ENCODE data around the gene ZMIZ1. TPM values are rescaled to one million over a fixed set of nuclear protein-coding genes. Genes with fewer than 3 reads are reported as not detected.

Gene ZMIZ1
- total RNA-seq, 6 donors from 2014 or later: 51.0 to 99.2 (median 91.8) TPM

DNA sequence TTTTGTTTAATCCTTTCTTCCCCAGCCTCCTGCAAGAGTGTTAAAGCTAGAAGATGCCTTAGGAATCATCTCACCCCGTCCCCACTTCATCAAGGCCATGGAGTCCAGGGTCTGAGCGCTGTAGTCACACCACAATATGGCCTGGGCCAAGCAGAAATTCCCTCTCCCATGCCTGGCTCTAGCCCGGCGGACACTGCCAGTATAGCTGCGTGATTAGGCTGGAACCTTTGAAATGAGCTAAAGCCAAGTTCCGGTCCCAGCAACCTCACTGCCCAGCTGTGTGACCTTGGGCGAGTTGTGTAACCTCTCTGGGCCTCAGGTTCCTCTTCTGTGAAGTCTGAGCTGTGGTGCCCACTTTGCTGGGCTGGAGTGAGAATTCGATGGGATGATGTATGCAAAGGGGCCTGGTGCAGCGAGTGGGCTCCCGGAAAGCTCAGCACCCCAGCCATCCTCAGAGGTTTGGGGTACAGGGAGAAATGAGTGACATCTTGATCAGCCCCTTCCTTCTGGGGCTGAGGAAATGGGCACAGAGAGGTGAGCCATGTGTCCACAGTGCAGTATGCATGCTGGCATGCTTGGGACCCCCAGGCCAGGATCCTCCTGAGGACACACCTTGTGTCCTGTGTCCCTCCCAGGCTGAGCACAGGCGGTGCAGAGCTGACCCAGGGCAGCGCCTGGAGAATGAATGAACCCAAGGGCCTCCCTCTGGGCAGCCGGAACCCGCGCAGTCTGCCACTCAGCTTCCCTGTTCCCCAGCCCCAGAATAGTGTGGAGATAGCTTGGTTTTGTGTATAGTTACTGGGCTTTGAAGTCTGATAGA, 118.6 kb downstream of the ZMIZ1 start:
- Histone ChIP-seq H3K4me3 (no peak overlapping the region), H3K9me3 (no peaks in the 10 kb centered on the region), H3K27ac (peak overlapping the region in 3 of 4 donors; percentile 66 to 83 (median 76)), H3K36me3 (peaks cover 0 to 10% (median 0%) of the 10 kb centered on the region in 4 donors), H3K27me3 (no peaks in the 10 kb centered on the region), H3K4me1 (peaks cover 92 to 100% (median 98%) of the 10 kb centered on the region in 4 donors)
- TF ChIP-seq, protein P1, sequence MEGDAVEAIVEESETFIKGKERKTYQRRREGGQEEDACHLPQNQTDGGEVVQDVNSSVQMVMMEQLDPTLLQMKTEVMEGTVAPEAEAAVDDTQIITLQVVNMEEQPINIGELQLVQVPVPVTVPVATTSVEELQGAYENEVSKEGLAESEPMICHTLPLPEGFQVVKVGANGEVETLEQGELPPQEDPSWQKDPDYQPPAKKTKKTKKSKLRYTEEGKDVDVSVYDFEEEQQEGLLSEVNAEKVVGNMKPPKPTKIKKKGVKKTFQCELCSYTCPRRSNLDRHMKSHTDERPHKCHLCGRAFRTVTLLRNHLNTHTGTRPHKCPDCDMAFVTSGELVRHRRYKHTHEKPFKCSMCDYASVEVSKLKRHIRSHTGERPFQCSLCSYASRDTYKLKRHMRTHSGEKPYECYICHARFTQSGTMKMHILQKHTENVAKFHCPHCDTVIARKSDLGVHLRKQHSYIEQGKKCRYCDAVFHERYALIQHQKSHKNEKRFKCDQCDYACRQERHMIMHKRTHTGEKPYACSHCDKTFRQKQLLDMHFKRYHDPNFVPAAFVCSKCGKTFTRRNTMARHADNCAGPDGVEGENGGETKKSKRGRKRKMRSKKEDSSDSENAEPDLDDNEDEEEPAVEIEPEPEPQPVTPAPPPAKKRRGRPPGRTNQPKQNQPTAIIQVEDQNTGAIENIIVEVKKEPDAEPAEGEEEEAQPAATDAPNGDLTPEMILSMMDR (IDR thresholded peaks at IDR 0.05): no peak
- no peak for TF ChIP-seq POLR2AphosphoS5 (IDR thresholded peaks at IDR 0.05)
- no peak for TF ChIP-seq POLR2A (IDR thresholded peaks at IDR 0.05)
- no peak for TF ChIP-seq EP300 (IDR thresholded peaks at IDR 0.05)
- DNase-seq: peak in 1 of 2 donors; percentile 42
- ATAC-seq (ENCODE audit: low FRiP score in 2 of 2): peak in 1 of 2 donors; percentile 34
- 88 to 89% methylated on average over 12 to 15 of the region's 15 CpGs for WGBS, 2 donors

DNA sequence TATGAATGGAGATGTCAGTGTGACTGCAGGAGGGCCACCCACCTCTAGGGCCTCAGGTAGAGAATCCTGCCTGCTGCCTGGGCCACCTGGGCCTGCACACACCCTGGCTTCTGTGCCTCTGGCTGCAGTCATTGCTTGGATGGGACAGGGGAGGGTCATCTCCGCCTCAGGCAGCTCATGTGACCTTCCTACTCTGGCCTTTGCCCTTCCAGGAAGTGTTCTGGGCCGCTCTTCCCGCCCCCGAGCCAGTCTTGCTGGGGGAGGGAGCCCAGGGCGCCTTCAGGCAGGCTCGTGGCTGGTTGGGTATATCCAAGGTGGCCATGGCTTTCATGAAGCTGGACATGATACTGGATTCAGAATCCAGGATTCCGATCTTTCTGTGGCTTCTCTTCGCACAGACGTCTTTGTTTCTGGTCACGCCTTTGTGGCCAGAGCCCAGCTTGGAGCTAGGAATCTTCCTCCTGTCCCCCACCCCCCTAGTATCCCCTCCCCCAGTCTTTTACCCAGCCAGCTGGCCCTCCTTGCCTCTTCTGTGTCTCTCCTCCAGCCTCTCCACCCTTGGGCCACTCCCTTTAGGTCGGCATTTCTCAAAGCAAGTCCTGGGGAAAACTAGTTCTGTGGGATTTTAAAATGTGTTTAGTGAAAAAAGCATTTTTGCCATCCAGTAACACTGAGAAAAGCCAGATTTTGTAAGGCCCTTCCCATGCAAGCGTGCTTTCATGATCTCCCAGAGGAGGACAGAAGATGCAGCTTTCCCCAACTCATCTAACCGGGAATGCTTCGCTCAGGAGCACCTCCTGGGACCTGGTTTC, 119.6 kb downstream of the ZMIZ1 start:
- DNase-seq: peak in 1 of 2 donors; percentile 37

DNA sequence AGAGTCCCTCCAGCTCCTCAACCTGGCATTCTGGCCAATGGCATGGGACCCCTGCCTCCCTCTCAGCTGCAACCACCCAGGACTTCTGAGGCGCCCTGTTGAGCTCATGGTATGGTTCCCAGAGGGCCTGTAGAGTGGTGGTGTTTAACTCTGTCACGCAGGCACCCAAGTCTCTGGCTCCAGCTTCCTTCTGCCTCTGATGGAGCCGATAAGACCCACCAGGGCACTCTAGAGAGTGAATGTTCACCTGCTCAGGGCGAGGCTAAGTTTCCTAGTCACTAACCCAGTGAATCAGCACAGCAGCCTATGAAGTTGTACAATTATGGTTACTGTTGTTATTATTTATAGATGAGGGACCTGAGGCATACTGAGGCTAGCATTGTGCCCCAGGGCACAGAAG, 120.4 kb downstream of the ZMIZ1 start:
- DNase-seq: no peak
- no peak for ATAC-seq (ENCODE audit: low FRiP score in 2 of 2)
- Histone ChIP-seq H3K4me1 (peaks cover 81 to 98% (median 86%) of the 10 kb centered on the region in 4 donors), H3K27me3 (no peaks in the 10 kb centered on the region), H3K36me3 (peaks cover 0 to 10% (median 0%) of the 10 kb centered on the region in 4 donors), H3K27ac (peak overlapping the region; percentile 33 to 83 (median 60)), H3K4me3 (no peak overlapping the region), H3K9me3 (no peaks in the 10 kb centered on the region)
- 65 to 91% methylated on average over 4 of the region's 4 CpGs for WGBS, 2 donors
- TF ChIP-seq POLR2A (IDR thresholded peaks at IDR 0.05) (no peak), POLR2AphosphoS5 (IDR thresholded peaks at IDR 0.05) (no peak), EP300 (IDR thresholded peaks at IDR 0.05) (no peak)
- TF ChIP-seq, protein P1 (IDR thresholded peaks at IDR 0.05): no peak

More for the DNA sequence above, 119.6 kb downstream of the ZMIZ1 start:
- no peak overlapping the region for H3K4me3 ChIP-seq
- H3K36me3 ChIP-seq: peaks cover 0 to 10% (median 0%) of the 10 kb centered on the region in 4 donors
- no peaks in the 10 kb centered on the region for H3K27me3 ChIP-seq
- TF ChIP-seq, protein P1 (IDR thresholded peaks at IDR 0.05): no peak
- TF ChIP-seq POLR2AphosphoS5 (IDR thresholded peaks at IDR 0.05): no peak
- no peak for TF ChIP-seq POLR2A (IDR thresholded peaks at IDR 0.05)
- TF ChIP-seq EP300 (IDR thresholded peaks at IDR 0.05): no peak
- ATAC-seq (ENCODE audit: low FRiP score in 2 of 2): peak in 1 of 2 donors; percentile 43
- H3K9me3 ChIP-seq: no peaks in the 10 kb centered on the region
- peak overlapping the region; percentile 44 to 83 (median 62) for H3K27ac ChIP-seq
- WGBS, 2 donors: 48 to 53% methylated on average over 8 to 14 of the region's 14 CpGs
- peaks cover 88 to 100% (median 93%) of the 10 kb centered on the region in 4 donors for H3K4me1 ChIP-seq

DNA sequence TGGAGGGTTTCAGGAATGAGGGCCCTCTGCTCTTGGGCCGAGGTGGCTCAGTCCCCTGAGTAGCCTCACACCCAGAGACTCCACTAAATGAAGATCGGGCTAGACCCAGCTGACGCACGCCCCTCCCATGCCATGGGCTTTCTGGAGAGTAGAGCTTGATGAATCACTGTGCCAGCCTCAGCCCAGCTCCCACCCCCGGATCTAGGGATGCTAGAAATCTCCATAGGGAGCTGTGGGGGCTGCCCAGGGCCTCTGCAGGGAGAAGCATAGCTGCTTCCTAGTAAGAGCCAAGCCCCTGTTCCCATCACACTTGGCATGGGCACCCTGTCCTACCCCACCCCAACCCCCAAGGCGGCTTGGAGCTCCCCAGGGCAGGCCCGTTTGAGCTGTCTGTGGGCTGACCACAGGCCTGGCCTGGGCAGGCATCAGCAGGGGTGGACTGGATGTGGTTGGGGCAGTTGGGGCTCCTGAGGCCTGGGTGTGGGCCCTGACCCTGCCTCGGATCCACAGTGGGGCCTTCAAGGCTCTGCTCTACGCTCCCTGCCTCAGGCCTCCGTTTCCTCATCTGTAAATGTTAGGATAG, 121.2 kb downstream of the ZMIZ1 start:
- ATAC-seq (ENCODE audit: low FRiP score in 2 of 2): no peak
- H3K36me3 ChIP-seq: peaks cover 0 to 10% (median 0%) of the 10 kb centered on the region in 4 donors
- TF ChIP-seq EP300 (IDR thresholded peaks at IDR 0.05): no peak
- TF ChIP-seq, protein P1 (IDR thresholded peaks at IDR 0.05): no peak
- TF ChIP-seq POLR2A (IDR thresholded peaks at IDR 0.05): no peak
- TF ChIP-seq POLR2AphosphoS5 (IDR thresholded peaks at IDR 0.05): no peak
- peaks cover 78 to 98% (median 84%) of the 10 kb centered on the region in 4 donors for H3K4me1 ChIP-seq
- peak overlapping the region; percentile 33 to 83 (median 73) for H3K27ac ChIP-seq
- no peaks in the 10 kb centered on the region for H3K27me3 ChIP-seq
- no peak overlapping the region for H3K4me3 ChIP-seq
- WGBS, 2 donors: 81 to 89% methylated on average over 5 to 9 of the region's 10 CpGs
- no peaks in the 10 kb centered on the region for H3K9me3 ChIP-seq
- no peak for DNase-seq
